GM10248 (cell line): Measurements from ENCODE around the gene NFAM1.

Experiments
- CTCF ChIA-PET: fragments of 300-600 bp; sonication (Branson Sonifier 250); formaldehyde crosslinking; extraction: SDS; loops from one replicate; lab custom pipeline; 2021; ENCODE audit warnings: antibody characterized with exemption; lab: Yijun Ruan, JAX
- POLR2A ChIA-PET: fragments of 350-650 bp; sonication (Branson Sonifier 250); formaldehyde crosslinking; extraction: SDS; loops from one replicate; lab custom pipeline; 2020; ENCODE audit warnings: antibody characterized with exemption; lab: Yijun Ruan, JAX
- DNase-seq: peaks from one replicate; pipeline ENCODE4 v3.0.0; 2012; ENCODE audit errors: extremely low spot score
- TF ChIP-seq, protein P1 (sequence below): IDR thresholded peaks from 2 replicates; pipeline ENCODE4 v1.5.1; 2012; ENCODE audit warnings: mild to moderate bottlenecking, low read depth; ENCODE audit errors: extremely low read depth, missing control alignments, control extremely low read depth

Gene NFAM1

DNA sequence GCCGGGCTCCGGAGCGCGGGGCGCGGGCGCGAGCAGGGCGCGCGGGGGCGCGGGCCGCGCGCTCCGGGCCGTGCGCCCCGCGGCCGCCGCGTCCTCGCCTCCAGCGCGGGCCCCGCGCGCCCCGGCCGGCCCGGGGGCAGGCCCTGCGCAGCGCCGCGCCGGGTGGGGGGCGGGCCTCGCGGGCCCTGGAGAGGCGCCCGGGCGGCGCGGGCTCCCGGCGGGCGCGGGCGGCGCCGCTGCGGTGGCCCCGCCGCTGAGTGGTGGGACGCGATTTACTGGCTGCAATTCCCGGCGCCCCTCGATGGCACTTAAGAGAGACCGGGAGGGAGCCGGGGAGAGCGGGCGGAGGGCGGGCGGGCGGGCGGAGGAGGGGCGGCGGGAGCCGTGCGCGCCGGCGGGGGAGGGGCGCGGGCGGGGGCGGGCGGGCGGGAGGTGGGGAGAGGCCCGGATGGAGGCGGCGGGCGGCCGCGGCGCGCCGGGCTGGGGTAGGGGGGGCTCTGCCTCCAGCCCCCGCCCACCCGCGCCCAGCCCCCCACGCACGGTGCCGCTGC lies 88.6 kb downstream of the NFAM1 start:
- TF ChIP-seq, protein P1, sequence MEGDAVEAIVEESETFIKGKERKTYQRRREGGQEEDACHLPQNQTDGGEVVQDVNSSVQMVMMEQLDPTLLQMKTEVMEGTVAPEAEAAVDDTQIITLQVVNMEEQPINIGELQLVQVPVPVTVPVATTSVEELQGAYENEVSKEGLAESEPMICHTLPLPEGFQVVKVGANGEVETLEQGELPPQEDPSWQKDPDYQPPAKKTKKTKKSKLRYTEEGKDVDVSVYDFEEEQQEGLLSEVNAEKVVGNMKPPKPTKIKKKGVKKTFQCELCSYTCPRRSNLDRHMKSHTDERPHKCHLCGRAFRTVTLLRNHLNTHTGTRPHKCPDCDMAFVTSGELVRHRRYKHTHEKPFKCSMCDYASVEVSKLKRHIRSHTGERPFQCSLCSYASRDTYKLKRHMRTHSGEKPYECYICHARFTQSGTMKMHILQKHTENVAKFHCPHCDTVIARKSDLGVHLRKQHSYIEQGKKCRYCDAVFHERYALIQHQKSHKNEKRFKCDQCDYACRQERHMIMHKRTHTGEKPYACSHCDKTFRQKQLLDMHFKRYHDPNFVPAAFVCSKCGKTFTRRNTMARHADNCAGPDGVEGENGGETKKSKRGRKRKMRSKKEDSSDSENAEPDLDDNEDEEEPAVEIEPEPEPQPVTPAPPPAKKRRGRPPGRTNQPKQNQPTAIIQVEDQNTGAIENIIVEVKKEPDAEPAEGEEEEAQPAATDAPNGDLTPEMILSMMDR, result no peak
- POLR2A ChIA-PET, result no interaction called here
- CTCF ChIA-PET, result no interaction called here
- no peak for DNase-seq

DNA sequence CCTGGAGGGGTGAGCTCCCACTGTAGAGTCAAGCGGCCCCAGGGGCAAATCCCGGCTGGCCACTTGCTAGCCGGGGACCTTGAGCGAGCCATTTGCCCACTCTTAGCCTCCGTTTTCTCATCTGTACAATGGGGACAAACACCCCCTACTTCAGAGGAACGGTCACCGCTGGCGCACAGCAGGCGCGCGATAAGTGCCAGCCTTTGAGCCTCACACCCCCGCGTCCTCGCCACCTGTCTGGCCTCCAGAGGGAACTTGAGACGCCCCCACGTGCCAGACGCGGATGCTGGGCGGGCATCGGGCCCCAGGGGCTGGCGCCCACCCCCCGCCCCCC lies 89.1 kb downstream of the NFAM1 start:
- TF ChIP-seq, protein P1, result no peak
- ChIA-PET CTCF (no interaction called here), POLR2A (no interaction called here)
- DNase-seq, result no peak

DNA sequence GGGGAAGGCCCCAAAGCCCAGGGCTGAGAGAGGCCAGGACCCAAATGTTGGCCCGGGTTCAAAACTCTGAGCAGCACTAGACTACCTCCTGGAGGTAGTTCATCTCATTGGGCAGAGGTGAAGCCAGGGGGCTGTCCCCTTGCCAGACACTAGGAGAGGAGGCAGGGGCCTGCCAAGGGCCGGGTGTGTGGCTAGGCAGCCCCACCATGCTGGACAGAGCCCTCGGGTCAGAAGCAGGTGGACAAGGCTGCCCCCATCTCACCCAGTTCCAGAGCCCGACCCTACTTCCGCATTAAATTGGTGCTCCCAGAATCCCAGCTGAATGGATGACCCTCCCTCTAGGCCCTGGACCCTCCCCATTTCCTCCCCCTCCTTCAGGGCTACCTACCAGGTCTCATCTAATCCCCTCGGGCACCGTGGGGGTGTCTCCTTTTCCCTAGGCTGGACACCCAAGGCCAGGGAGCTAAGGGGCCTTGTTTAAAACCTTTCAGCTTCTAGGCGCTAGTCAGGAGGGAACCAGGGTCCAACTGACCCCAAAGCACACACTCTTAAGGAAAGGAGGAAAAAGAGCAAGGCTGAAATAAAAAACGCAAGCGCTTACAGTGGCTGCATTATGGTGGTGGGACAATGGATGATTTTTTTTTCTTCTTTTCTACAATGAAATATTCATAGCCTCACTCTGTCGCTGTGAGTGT lies 89.6 kb downstream of the NFAM1 start:
- TF ChIP-seq, protein P1, result no peak
- no peak for DNase-seq
- CTCF ChIA-PET, result no interaction called here
- POLR2A ChIA-PET, result no interaction called here

DNA sequence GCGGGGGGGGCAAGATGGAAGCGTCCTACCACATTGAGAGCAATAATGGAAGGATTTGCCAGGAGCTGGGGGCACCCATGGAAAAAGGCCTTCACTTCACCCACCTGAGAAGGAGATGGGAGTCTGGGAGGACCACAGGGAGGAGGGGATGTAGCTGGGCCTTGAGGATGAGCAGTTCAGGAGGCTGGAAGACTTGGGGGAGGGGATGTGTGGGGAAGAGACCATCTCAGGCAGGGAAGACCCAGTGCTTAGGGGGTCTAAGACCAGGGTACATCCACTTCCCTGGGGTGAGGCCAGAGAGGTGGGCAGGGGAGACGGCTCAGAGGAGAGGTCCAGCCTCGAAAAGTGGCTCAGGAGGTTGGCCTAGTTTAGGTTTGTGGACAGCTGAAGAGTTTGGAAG lies 90.4 kb downstream of the NFAM1 start:
- no peak for DNase-seq
- POLR2A ChIA-PET, result interaction anchor here (0.5 kb wide), 1 partner anchor 300 kb away, joined by 9 read pairs; no protein-coding TSS in a partner anchor
- CTCF ChIA-PET, result no interaction called here
- TF ChIP-seq, protein P1, result no peak

DNA sequence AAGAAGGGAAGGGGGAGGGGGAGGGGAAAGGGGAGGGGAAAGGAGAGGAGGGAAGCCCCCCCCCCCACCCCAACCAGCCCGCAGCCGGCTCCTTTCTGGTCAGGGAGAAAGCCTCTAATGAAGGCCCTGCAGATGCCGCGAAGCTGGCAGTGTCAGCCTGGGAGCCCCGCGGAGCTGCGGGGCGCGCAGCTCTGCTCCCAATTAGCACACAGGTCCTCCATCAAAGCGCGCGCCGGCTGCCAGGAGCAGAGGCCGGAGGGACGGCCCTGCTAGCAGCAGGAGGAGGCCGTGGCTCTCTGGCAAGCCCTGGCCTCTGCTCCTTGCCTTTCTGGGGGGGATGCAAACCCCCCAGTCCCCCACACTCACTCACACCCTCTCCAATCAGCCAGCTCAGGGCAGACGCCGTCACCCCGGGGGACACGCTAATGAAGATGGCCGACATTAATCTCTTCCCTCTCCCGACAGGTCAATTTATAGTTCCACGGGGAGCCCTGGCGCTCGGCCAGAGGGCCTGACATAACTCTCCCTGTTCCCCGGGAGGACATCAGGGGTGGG lies 91.3 kb downstream of the NFAM1 start:
- TF ChIP-seq, protein P1, result no peak
- ChIA-PET POLR2A (no interaction called here), CTCF (no interaction called here)
- no peak for DNase-seq

DNA sequence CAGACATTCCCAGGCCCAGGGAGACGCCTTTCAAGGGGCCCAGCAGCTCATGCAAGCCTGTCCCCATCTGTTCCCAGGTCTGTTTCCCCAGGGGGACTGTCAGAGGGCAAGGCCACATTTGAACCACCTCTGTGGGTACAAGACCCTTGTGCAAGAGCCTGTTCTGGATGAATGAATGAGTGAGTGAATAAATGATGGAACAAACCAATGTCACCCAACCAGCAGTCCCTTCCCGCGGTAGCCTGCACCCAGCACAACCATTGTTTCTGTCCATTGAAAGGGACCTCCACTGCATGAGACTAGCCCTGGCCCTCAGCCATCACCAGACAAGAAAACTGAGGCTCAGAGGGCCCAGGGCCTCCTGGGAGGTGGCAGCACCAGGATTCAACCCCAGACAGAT lies 92.1 kb downstream of the NFAM1 start:
- CTCF ChIA-PET, result no interaction called here
- TF ChIP-seq, protein P1, result no peak
- DNase-seq, result no peak
- POLR2A ChIA-PET, result no interaction called here
